AG04449 (cell line): ENCODE measurements around the gene SOWAHA.

Experiments
- CTCF ChIA-PET: fragments of 350-600 bp; formaldehyde crosslinking; extraction: SDS; loops from one replicate; lab custom pipeline; 2021; ENCODE audit warnings: antibody characterized with exemption; lab: Yijun Ruan, JAX
- POLR2A ChIA-PET: fragments of 400-600, 350-600 bp; formaldehyde crosslinking; extraction: SDS; loops from one replicate; lab custom pipeline; 2020; ENCODE audit warnings: antibody characterized with exemption, inconsistent platforms; lab: Yijun Ruan, JAX
- DNase-seq: peaks from one replicate; pipeline ENCODE4 v3.0.0-alpha.2; 2010; ENCODE audit warnings: low read depth, low spot score
- H3K4me3 ChIP-seq: 2 replicates; pipeline ENCODE4 v1.5.1; 2011; ENCODE audit warnings: low read depth, mild to moderate bottlenecking, control low read depth, low read length
- TF ChIP-seq, protein P1 (sequence below): IDR thresholded peaks from one replicate; pipeline ENCODE4 v1.5.1; 2011; ENCODE audit warnings: mild to moderate bottlenecking, moderate library complexity, low read length, control low read depth, inconsistent platforms; ENCODE audit not compliant: insufficient read depth; ENCODE audit errors: missing control alignments

SOWAHA gene

GRCh38 chr5:132812781-132813598, at the start of gene SOWAHA:
Gene SOWAHA (plus strand): TSS chr5:132813302. CDS start chr5:132813622, 320 bp downstream.
- TF ChIP-seq, protein P1, sequence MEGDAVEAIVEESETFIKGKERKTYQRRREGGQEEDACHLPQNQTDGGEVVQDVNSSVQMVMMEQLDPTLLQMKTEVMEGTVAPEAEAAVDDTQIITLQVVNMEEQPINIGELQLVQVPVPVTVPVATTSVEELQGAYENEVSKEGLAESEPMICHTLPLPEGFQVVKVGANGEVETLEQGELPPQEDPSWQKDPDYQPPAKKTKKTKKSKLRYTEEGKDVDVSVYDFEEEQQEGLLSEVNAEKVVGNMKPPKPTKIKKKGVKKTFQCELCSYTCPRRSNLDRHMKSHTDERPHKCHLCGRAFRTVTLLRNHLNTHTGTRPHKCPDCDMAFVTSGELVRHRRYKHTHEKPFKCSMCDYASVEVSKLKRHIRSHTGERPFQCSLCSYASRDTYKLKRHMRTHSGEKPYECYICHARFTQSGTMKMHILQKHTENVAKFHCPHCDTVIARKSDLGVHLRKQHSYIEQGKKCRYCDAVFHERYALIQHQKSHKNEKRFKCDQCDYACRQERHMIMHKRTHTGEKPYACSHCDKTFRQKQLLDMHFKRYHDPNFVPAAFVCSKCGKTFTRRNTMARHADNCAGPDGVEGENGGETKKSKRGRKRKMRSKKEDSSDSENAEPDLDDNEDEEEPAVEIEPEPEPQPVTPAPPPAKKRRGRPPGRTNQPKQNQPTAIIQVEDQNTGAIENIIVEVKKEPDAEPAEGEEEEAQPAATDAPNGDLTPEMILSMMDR: no peak
- ChIA-PET POLR2A (interaction anchor here (0.6 kb wide), 1 partner anchor 12 kb away, joined by 4 read pairs; no protein-coding TSS in a partner anchor), CTCF (interaction anchor here (1.1 to 14.0 kb wide), 6 partner anchors 17 to 307 kb away, joined by 4 to 317 read pairs (median 6); partner anchors contain the start of genes CCNI2 and SHROOM1)
- DNase-seq: no peak
- peak within 1 kb of the TSS; percentile 33 for H3K4me3 ChIP-seq

- H3K4me3 ChIP-seq: no peak overlapping the region
- no peak for DNase-seq
- TF ChIP-seq, protein P1: no peak
- CTCF ChIA-PET: interaction anchor here (3.1 to 3.9 kb wide), 2 partner anchors 10 to 56 kb away, joined by 13 to 36 read pairs; no protein-coding TSS in a partner anchor
- POLR2A ChIA-PET: no interaction called here
Observed at GRCh38 chr5:132764051-132764450, 49.1 kb upstream of the SOWAHA start.

- CTCF ChIA-PET: interaction anchor here (2.2 to 3.9 kb wide), 3 partner anchors 8 to 56 kb away, joined by 5 to 36 read pairs (median 13); no protein-coding TSS in a partner anchor
- DNase-seq: no peak
- POLR2A ChIA-PET: no interaction called here
- TF ChIP-seq, protein P1: no peak
- no peak overlapping the region for H3K4me3 ChIP-seq
Observed at GRCh38 chr5:132764671-132765238, 48.3 kb upstream of the SOWAHA start.

- ChIA-PET POLR2A (no interaction called here), CTCF (interaction anchor here (2.2 to 3.9 kb wide), 4 partner anchors 8 to 55 kb away, joined by 5 to 36 read pairs (median 16); no protein-coding TSS in a partner anchor)
- no peak for DNase-seq
Observed at GRCh38 chr5:132765311-132766019, 47.6 kb upstream of the SOWAHA start.

DNA sequence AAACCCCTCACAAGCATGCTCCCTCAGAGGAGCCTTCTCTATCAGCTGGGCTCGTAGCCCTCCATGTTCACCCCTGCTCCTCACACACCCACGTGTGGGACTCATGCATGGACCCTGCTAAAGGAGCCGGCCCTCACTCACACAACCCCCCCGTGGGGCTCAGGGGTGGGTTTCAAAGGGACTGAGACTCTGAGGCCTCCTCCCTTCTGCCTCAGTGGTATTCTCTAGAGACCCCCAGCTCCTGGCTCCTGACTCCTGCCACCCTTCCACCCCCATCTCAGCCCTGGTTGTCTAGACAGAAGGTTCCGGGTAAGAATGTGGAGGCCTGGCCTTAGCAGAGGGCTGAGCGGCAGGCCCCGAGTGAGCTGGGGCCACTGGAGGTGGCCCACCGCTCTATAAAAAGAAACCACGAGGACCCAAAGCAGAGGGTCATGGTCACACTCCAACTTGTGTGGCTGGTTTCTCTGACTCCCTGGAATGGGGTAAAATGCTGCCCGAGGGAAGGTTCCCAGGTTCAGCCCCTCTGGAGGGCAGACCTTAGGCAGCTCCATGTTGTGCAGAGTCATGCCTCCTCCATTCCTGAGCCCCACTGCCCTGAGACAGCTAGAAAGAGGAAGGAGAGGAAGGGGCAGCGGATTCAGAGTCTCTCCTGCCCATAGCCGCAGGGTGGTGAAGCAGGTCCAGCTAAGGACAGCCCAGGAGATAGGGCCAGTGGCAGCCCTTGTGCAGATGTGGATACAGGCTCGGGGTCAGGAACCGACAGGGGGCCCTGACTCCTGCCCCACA, 46.9 kb upstream of the SOWAHA start:
- ChIA-PET POLR2A (no interaction called here), CTCF (interaction anchor here (1.5 to 3.9 kb wide), 4 partner anchors 9 to 54 kb away, joined by 4 to 36 read pairs (median 12); no protein-coding TSS in a partner anchor)
- TF ChIP-seq, protein P1: no peak
- no peak overlapping the region for H3K4me3 ChIP-seq
- DNase-seq: no peak

More at GRCh38 chr5:132765311-132766019, 47.6 kb upstream of the SOWAHA start:
- no peak overlapping the region for H3K4me3 ChIP-seq
- TF ChIP-seq, protein P1: no peak
